GM19468 (cell line): ENCODE results near the gene NAGPA.

Experiments
- ATAC-seq: cut with Tn5 transposase; IDR thresholded peaks from one replicate; pipeline ENCODE4 v1.9.1; 2021; ENCODE audit warnings: mild to moderate bottlenecking, moderate library complexity, moderate number of reproducible peaks; ENCODE audit not compliant: unreplicated experiment; ENCODE audit errors: extremely low read depth

The NAGPA gene

DNA sequence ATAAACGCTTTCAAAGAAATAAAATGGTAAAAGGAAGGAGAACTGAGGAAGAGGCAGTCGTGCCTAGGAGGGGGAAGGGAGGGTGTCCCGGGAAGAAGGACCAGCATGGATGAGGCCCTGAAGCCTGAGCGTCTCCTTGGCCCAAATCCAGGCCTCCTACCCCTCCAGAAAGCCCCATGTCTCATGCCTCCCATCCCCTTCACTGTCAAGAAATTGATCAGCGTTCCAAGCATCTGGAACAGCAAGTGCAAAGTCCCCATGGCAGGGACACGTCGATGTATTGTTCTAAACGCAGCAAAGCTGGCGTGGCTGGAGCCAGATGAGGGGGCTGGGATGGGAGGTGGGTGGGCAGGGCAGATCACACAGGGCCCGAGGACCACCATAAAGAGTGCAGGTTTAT is 53.0 kb downstream of the NAGPA start:
- no peak for ATAC-seq

- no peak for ATAC-seq
Observed at GRCh38 chr16:4979736-4980660, 53.7 kb downstream of the NAGPA start.

- ATAC-seq, result no peak
Observed at GRCh38 chr16:4979164-4979563, 54.6 kb downstream of the NAGPA start.

DNA sequence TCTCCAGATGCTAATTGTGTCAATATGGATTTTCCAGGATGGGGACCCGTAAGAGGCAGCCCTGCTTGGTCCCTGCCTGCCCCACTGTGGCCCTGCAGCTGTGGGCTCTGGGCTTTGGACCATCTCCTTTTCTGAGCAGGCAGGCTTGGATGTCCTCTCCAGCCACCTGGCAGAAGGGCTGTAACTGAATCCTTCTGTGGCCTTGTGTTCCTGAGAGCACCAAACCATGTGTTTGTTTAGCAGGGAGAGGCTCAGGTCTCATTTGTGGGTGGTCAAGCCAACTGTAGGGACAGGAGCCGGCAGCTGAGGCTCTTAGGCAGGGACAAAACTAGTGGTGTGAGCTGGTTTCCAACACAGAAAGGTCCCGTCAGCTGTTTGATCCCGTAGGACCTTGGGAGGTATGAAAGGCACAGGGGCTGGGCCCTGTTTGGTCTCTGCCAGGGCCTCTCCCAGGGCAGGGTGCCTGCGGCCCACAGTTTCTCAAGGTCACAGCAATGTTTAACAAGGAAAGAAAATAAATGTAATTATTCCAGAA is 57.1 kb downstream of the NAGPA start:
- ATAC-seq, result no peak

- peak; percentile 93 for ATAC-seq
Observed at GRCh38 chr16:4976079-4976478, 57.7 kb downstream of the NAGPA start.
